ENCODE results near the gene RAC2. TPM values are rescaled to one million over a fixed set of nuclear protein-coding genes. Genes with fewer than 3 reads are reported as not detected.
A peak's percentile ranks its signal among the peaks of the same experiment; 100 is the strongest.

Gene RAC2
- total RNA-seq, 1 experiment from 2014 or later = 90.5 TPM

DNA sequence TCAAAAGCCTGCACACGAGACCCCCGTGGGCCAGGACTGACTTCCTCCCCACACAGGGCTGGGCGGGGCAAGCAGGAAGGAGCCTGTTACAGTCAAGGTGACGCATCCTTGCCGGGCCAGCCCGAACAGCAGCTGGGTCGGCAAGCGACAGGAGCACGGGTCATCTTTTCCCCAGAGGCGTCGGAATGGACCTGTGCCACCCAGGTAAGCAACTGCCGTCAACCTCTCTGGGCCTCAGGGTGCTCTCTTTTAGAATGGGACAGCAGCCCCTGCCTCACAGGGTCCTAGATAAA, 38.3 kb upstream of the RAC2 start, which contains the start of gene CYTH4:
CYTH4 (plus strand) TSS at position 124 of the 293 bp plus-strand sequence; CDS start at position 186, 62 bp downstream.
- peaks cover 28% of the 10 kb centered on the region for H3K27me3 ChIP-seq (ENCODE audit: insufficient read depth, low read depth)
- no peaks in the 10 kb centered on the region for H3K79me2 ChIP-seq (ENCODE audit: low read depth)
- peak in 1 of 2 experiments; percentile 49 for DNase-seq
- no peaks in the 10 kb centered on the region for H3K9me2 ChIP-seq (ENCODE audit: insufficient read depth)
- H3K4me1 ChIP-seq (replicated peaks; ENCODE audit: insufficient read depth) = peaks cover 6% of the 10 kb centered on the region; the same call in 1 of the 2 replicates
- H3K27ac ChIP-seq = no peak within 1 kb of the TSS
- intact Hi-C loops (cut with micrococcal nuclease; ENCODE audit: unreplicated experiment) = no loop called here
- no peaks in the 10 kb centered on the region for H3K36me3 ChIP-seq (ENCODE audit: low read depth)
- ChIA-PET POLR2A (ENCODE audit: unreplicated experiment) (no interaction called here), CTCF (no interaction called here)
- no TSS peak for BruUV-seq (replicated peaks)
- no peaks in the 10 kb centered on the region for H3K9me3 ChIP-seq (ENCODE audit: insufficient read depth, low read depth)
- peak within 1 kb of the TSS; percentile 30; the same call in 1 of the 2 replicates for H3K4me2 ChIP-seq
- no peak within 1 kb of the TSS for H2AFZ ChIP-seq
- no peak for TF ChIP-seq EZH2 (IDR thresholded peaks at IDR 0.05; ENCODE audit: low read depth)
- TF ChIP-seq, protein P1, sequence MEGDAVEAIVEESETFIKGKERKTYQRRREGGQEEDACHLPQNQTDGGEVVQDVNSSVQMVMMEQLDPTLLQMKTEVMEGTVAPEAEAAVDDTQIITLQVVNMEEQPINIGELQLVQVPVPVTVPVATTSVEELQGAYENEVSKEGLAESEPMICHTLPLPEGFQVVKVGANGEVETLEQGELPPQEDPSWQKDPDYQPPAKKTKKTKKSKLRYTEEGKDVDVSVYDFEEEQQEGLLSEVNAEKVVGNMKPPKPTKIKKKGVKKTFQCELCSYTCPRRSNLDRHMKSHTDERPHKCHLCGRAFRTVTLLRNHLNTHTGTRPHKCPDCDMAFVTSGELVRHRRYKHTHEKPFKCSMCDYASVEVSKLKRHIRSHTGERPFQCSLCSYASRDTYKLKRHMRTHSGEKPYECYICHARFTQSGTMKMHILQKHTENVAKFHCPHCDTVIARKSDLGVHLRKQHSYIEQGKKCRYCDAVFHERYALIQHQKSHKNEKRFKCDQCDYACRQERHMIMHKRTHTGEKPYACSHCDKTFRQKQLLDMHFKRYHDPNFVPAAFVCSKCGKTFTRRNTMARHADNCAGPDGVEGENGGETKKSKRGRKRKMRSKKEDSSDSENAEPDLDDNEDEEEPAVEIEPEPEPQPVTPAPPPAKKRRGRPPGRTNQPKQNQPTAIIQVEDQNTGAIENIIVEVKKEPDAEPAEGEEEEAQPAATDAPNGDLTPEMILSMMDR (conservative IDR thresholded peaks at IDR 0.05) = no peak
- H3F3A ChIP-seq (ENCODE audit: insufficient read depth, low read depth) = no peaks in the 10 kb centered on the region
- no peak within 1 kb of the TSS for H3K4me3 ChIP-seq
- H4K20me1 ChIP-seq (ENCODE audit: insufficient read depth) = no peaks in the 10 kb centered on the region

GRCh38 chr22:37281646-37282384, 37.7 kb upstream of the RAC2 start:
- H3K9me3 ChIP-seq (ENCODE audit: insufficient read depth, low read depth) = no peaks in the 10 kb centered on the region
- H3F3A ChIP-seq (ENCODE audit: insufficient read depth, low read depth) = no peaks in the 10 kb centered on the region
- BruUV-seq (replicated peaks) = no TSS peak
- H3K4me3 ChIP-seq = no peak overlapping the region
- no peak for TF ChIP-seq EZH2 (IDR thresholded peaks at IDR 0.05; ENCODE audit: low read depth)
- TF ChIP-seq, protein P1 (conservative IDR thresholded peaks at IDR 0.05) = no peak
- no peak for DNase-seq
- peaks cover 6% of the 10 kb centered on the region; the same call in 1 of the 2 replicates for H3K4me1 ChIP-seq (replicated peaks; ENCODE audit: insufficient read depth)
- CTCF ChIA-PET = no interaction called here
- no peaks in the 10 kb centered on the region for H3K79me2 ChIP-seq (ENCODE audit: low read depth)
- no peak overlapping the region for H2AFZ ChIP-seq
- no peaks in the 10 kb centered on the region for H3K9me2 ChIP-seq (ENCODE audit: insufficient read depth)
- H3K27me3 ChIP-seq (ENCODE audit: insufficient read depth, low read depth) = peaks cover 25% of the 10 kb centered on the region
- no peaks in the 10 kb centered on the region for H3K36me3 ChIP-seq (ENCODE audit: low read depth)
- H3K4me2 ChIP-seq = peak overlapping the region; percentile 30; the same call in 1 of the 2 replicates
- intact Hi-C loops (cut with micrococcal nuclease; ENCODE audit: unreplicated experiment) = no loop called here
- H3K27ac ChIP-seq = no peak overlapping the region
- POLR2A ChIA-PET (ENCODE audit: unreplicated experiment) = no interaction called here
- H4K20me1 ChIP-seq (ENCODE audit: insufficient read depth) = no peaks in the 10 kb centered on the region

- no peak overlapping the region for H3K4me3 ChIP-seq
- BruUV-seq (replicated peaks) = no TSS peak
Observed at GRCh38 chr22:37281195-37281594, 37.1 kb upstream of the RAC2 start.

More at GRCh38 chr22:37281195-37281594, 37.1 kb upstream of the RAC2 start:
- Histone ChIP-seq H3K79me2 (ENCODE audit: low read depth) (no peaks in the 10 kb centered on the region), H3K27me3 (ENCODE audit: insufficient read depth, low read depth) (peaks cover 19% of the 10 kb centered on the region), H3K27ac (no peak overlapping the region), H4K20me1 (ENCODE audit: insufficient read depth) (no peaks in the 10 kb centered on the region), H3K9me2 (ENCODE audit: insufficient read depth) (no peaks in the 10 kb centered on the region), H3K4me1 (replicated peaks; ENCODE audit: insufficient read depth) (peaks cover 6% of the 10 kb centered on the region; the same call in 1 of the 2 replicates), H3F3A (ENCODE audit: insufficient read depth, low read depth) (no peaks in the 10 kb centered on the region), H3K9me3 (ENCODE audit: insufficient read depth, low read depth) (no peaks in the 10 kb centered on the region), H3K4me2 (no peak overlapping the region), H2AFZ (no peak overlapping the region), H3K36me3 (ENCODE audit: low read depth) (no peaks in the 10 kb centered on the region)
- ChIA-PET CTCF (no interaction called here), POLR2A (ENCODE audit: unreplicated experiment) (no interaction called here)
- intact Hi-C loops (cut with micrococcal nuclease; ENCODE audit: unreplicated experiment) = no loop called here
- no peak for TF ChIP-seq EZH2 (IDR thresholded peaks at IDR 0.05; ENCODE audit: low read depth)
- TF ChIP-seq, protein P1 (conservative IDR thresholded peaks at IDR 0.05) = no peak
- no peak for DNase-seq
